Cortex of kidney (tissue), 1 donor: ENCODE data around the gene MAP6.

Source experiments
- DNase-seq: peaks from one replicate; lab custom pipeline; 2025; lab: John Stamatoyannopoulos, UW

Gene MAP6

GRCh38 chr11:75631086-75631730 lies 37.6 kb downstream of the MAP6 start:
- no peak for DNase-seq

GRCh38 chr11:75627906-75628668 lies 40.8 kb downstream of the MAP6 start:
- DNase-seq = no peak

GRCh38 chr11:75626889-75627529 lies 41.8 kb downstream of the MAP6 start:
- DNase-seq = no peak

- no peak for DNase-seq
Observed at GRCh38 chr11:75625991-75626888, 42.6 kb downstream of the MAP6 start.

GRCh38 chr11:75625021-75625420 lies 43.8 kb downstream of the MAP6 start:
- no peak for DNase-seq

GRCh38 chr11:75616281-75616680 lies 52.6 kb downstream of the MAP6 start:
- no peak for DNase-seq

GRCh38 chr11:75615751-75616150 lies 53.1 kb downstream of the MAP6 start:
- no peak for DNase-seq

GRCh38 chr11:75611823-75612222 lies 57.0 kb downstream of the MAP6 start:
- DNase-seq = no peak

GRCh38 chr11:75606099-75606498 lies 62.7 kb downstream of the MAP6 start:
- no peak for DNase-seq

- no peak for DNase-seq
Observed at GRCh38 chr11:75603791-75604736, 64.8 kb downstream of the MAP6 start.

GRCh38 chr11:75602951-75603350 lies 65.9 kb downstream of the MAP6 start:
- no peak for DNase-seq

- DNase-seq = no peak
Observed at GRCh38 chr11:75601494-75601893, 67.3 kb downstream of the MAP6 start.

GRCh38 chr11:75600356-75600755 lies 68.5 kb downstream of the MAP6 start:
- DNase-seq = no peak

- DNase-seq = no peak
Observed at GRCh38 chr11:75598900-75599299, 69.9 kb downstream of the MAP6 start.

GRCh38 chr11:75598264-75598663 lies 70.6 kb downstream of the MAP6 start:
- DNase-seq = no peak

- no peak for DNase-seq
Observed at GRCh38 chr11:75597636-75598035, 71.2 kb downstream of the MAP6 start.

GRCh38 chr11:75596914-75597313 lies 71.9 kb downstream of the MAP6 start:
- DNase-seq = no peak

GRCh38 chr11:75595429-75595828 lies 73.4 kb downstream of the MAP6 start:
- DNase-seq = no peak

- DNase-seq = no peak
Observed at GRCh38 chr11:75594211-75594610, 74.6 kb downstream of the MAP6 start.

GRCh38 chr11:75593286-75593915 lies 75.4 kb downstream of the MAP6 start:
- DNase-seq = no peak

GRCh38 chr11:75592715-75593114 lies 76.1 kb downstream of the MAP6 start:
- no peak for DNase-seq
